SKM-1 (cell line): ENCODE results near the gene TRIM56.
"Not testable (repeated sequence)": the region's sequence is repeated elsewhere in the genome, so short reads cannot be mapped to it uniquely, and the experiment has no call there.

Experiments used
- DNase-seq: peaks from one replicate; lab custom pipeline; 2025; ENCODE audit not compliant: unreplicated experiment; lab: John Stamatoyannopoulos, UW

The TRIM56 gene

GRCh38 chr7:101111261-101111660, 26.0 kb downstream of the TRIM56 start:
- no peak for DNase-seq

DNA sequence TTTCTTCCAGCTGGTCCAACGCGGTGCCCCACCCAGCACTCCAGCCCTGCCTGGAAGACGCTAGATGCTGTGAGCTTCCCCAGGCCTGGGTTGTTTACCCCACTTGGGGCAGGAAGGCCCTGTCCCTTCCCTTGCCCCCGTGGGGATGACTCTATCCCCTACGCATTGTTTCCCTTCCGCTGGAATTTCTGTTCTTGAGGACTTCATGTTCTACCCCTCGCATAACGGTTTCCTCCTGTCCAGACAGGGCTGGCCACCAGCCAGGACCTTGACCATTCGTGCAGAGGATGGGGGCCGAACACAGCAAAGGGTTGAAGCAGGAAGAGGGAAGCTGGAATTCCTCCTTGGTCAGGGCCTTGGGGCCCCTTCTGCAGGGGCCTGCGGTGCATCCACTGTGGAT, 27.0 kb downstream of the TRIM56 start:
- no peak for DNase-seq

DNA sequence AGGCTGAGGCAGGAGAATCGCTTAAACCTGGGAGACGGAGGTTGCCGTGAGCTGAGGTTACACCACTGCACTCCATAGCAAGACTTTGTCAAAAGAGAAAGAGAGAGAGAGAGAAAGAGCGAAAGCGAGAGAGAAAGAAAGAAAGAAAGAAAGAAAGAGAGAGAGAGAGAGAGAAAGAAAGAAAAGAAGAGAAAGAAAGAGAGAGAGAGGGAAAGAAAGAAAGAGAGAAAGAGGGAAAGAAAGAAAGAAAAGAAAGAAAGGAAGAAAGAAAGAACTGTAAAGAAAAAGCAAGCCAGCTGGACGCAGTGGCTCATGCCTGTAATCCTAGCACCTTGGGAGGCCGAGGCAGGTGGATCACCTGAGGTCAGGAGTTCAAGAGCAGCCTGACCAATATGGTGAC, 27.9 kb downstream of the TRIM56 start:
- not testable (repeated sequence) for DNase-seq

- DNase-seq, result no peak
These were observed 28.6 kb downstream of the TRIM56 start for GRCh38 chr7:101113836-101114235.

- DNase-seq, result no peak
These were observed 29.2 kb downstream of the TRIM56 start for GRCh38 chr7:101114492-101114891.

- DNase-seq, result no peak
These were observed 29.9 kb downstream of the TRIM56 start for GRCh38 chr7:101115215-101115614.

DNA sequence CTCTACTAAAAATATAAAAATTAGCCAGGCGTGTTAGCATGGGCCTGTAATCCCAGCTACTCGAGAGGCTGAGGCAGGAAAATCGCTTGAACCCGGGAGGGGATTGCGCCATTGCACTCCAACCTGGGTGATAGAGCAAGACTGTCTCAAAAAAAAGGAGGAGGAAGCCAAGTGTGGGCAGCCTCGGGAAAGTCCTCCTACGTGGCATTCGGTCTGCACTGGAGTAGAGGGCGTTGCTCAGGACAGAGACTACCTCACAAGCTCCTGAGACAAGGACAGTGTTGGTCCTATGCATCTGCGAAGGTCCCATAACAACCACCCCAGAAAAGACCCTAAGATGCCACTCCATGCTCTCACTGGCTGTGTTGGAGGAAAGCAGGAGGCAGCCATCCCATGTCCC, 31.6 kb downstream of the TRIM56 start:
- no peak for DNase-seq

- no peak for DNase-seq
These were observed 33.6 kb downstream of the TRIM56 start for GRCh38 chr7:101118856-101119255.

- DNase-seq, result no peak
These were observed 34.6 kb downstream of the TRIM56 start for GRCh38 chr7:101119876-101120275.

GRCh38 chr7:101120315-101120714, 35.0 kb downstream of the TRIM56 start:
- DNase-seq, result no peak

- not testable (repeated sequence) for DNase-seq
These were observed 36.3 kb downstream of the TRIM56 start for GRCh38 chr7:101121631-101121990.

- no peak for DNase-seq
These were observed 37.0 kb downstream of the TRIM56 start for GRCh38 chr7:101121991-101122932.

- no peak for DNase-seq
These were observed 37.8 kb downstream of the TRIM56 start for GRCh38 chr7:101122933-101123702.

- no peak for DNase-seq
These were observed 38.4 kb downstream of the TRIM56 start for GRCh38 chr7:101123703-101124068.

- peak; percentile 19 for DNase-seq
These were observed 39.2 kb downstream of the TRIM56 start for GRCh38 chr7:101124376-101125056.

DNA sequence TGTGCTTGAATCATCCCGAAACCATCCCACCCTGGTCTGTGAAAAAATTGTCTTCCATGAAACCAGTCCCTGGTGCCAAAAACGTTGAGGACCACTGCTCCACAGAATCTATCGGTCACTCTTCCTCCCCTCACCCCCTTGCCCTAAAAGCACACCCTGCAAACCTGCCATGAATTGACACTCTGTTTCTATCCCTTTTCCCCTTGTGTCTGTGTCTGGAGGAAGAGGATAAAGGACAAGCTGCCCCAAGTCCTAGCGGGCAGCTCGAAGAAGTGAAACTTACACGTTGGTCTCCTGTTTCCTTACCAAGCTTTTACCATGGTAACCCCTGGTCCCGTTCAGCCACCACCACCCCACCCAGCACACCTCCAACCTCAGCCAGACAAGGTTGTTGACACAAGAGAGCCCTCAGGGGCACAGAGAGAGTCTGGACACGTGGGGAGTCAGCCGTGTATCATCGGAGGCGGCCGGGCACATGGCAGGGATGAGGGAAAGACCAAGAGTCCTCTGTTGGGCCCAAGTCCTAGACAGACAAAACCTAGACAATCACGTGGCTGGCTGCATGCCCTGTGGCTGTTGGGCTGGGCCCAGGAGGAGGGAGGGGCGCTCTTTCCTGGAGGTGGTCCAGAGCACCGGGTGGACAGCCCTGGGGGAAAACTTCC, 40.8 kb downstream of the TRIM56 start:
- no peak for DNase-seq

GRCh38 chr7:101126651-101127459, 41.6 kb downstream of the TRIM56 start, which contains the start of gene SERPINE1:
Gene SERPINE1 (plus strand): TSS chr7:101127104. CDS start chr7:101128394, 1,290 bp downstream.
- DNase-seq, result no peak

DNA sequence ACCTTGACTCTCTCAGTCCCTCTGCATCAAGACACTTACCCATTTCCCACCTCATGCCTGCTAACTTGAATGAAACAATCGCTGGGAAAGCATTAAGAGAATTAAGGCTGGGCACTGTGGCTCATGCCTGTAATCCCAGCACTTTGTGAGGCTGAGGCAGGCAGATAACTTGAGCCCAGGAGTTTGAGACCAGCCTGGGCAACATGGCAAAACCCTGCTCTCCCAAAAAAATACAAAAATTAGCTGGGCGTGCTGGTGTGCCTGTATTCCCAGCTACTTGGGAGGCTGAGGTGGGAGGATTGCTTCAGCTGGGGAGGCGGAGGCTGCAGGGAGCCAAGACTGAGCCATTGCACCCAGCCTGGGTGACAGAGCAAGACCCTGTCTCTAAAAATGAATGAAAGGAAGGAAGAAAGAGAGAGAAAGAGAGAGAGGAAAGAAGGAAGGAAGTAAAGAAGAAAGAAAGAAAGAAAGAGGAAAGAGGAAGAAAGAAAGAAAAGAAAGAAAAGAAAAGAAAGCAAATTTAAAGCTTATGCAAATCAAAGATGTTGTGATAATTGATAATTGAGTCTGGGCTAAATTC, 42.3 kb downstream of the TRIM56 start:
- no peak for DNase-seq

- no peak for DNase-seq
These were observed 43.0 kb downstream of the TRIM56 start for GRCh38 chr7:101128040-101128834.
